HCT116 (cell line): Measurements from ENCODE around the gene L1CAM. TPM values are rescaled to one million over a fixed set of nuclear protein-coding genes. Genes with fewer than 3 reads are reported as not detected.

Experiments
- ATAC-seq: fragments of 200-7000 bp; cut with Tn5 transposase; 2 replicates; pipeline ENCODE4 v1.9.1; 2020; ENCODE audit warnings: mild to moderate bottlenecking, moderate library complexity
- BruUV-seq: library from RNA; stranded (reverse); fragments of 400-500 nt; replicated peaks from 2 replicates; lab custom pipeline; 2021; lab: Mats Ljungman, UMichigan
- CTCF ChIA-PET: fragments of 300-600 bp; sonication (Branson Sonifier 250); formaldehyde crosslinking; loops from one replicate; lab custom pipeline; 2021; ENCODE audit warnings: antibody characterized with exemption; lab: Charles Lee
- POLR2A ChIA-PET: fragments of 300-600, 350-600 bp; sonication (Branson Sonifier 250); formaldehyde crosslinking; loops from one replicate; lab custom pipeline; 2021; ENCODE audit warnings: antibody characterized with exemption; lab: Charles Lee
- RAD21 ChIA-PET, 2 experiments: fragments of 300-600 bp; sonication (Branson Sonifier 250); formaldehyde crosslinking; loops; one replicate each; lab custom pipeline; 2023; ENCODE audit warnings: low total read pairs in 2 of 2; ENCODE audit not compliant: uncharacterized antibody in 2 of 2, unreplicated experiment in 2 of 2, low non-redundant PET in 1 of 2; lab: Charles Lee
- DNase-seq: peaks from one replicate; pipeline ENCODE4 v3.0.0-alpha.2; 2010; ENCODE audit warnings: low read depth, low spot score
- H2AFZ ChIP-seq: fragments of 200-600 bp; shearing (Covaris generic), sonication (generic); 2 replicates; pipeline ENCODE4 v1.6.1; 2017; ENCODE audit warnings: low read depth, mixed run types, mixed read lengths, antibody characterized with exemption, low read length; ENCODE audit not compliant: poor library complexity, severe bottlenecking
- H3K27ac ChIP-seq: 2 replicates; pipeline ENCODE4 v1.5.1; 2012; ENCODE audit warnings: low read depth, low read length
- H3K27me3 ChIP-seq: fragments of 200-600 bp; sonication (generic); 2 replicates; pipeline ENCODE4 v1.6.1; 2016; ENCODE audit warnings: mixed run types, low read length, mixed read lengths; ENCODE audit not compliant: insufficient read depth
- H3K36me3 ChIP-seq, 2 experiments: fragments of 200-500 bp in 1 of 2; fragments of 200-600 bp in 1 of 2; sonication (Bioruptor generic) in 1 of 2; sonication (generic) in 1 of 2; 2 replicates each; pipeline versions ENCODE4 v1.5.1 to v1.6.1; 2014 to 2016; ENCODE audit warnings: low read length in 2 of 2, inconsistent platforms in 1 of 2, mixed read lengths in 1 of 2, mixed run types in 1 of 2; ENCODE audit not compliant: insufficient read depth in 2 of 2, control insufficient read depth in 1 of 2
- H3K4me1 ChIP-seq, 2 experiments: fragments of 200-600 bp in 1 of 2; sonication (generic) in 1 of 2; 2 replicates each; pipeline versions ENCODE4 v1.5.1 to v1.6.1; 2012 to 2017; ENCODE audit warnings: low read length in 2 of 2, inconsistent platforms in 1 of 2, mild to moderate bottlenecking in 1 of 2, mixed read lengths in 1 of 2, mixed run types in 1 of 2, moderate library complexity in 1 of 2; ENCODE audit not compliant: insufficient read depth in 2 of 2, control insufficient read depth in 1 of 2
- H3K4me2 ChIP-seq: fragments of 200-600 bp; sonication (generic); 2 replicates; pipeline ENCODE4 v1.6.1; 2017; ENCODE audit warnings: mixed run types, low read length, mixed read lengths
- H3K4me3 ChIP-seq, 2 experiments: fragments of 200-600 bp in 1 of 2; sonication (generic) in 1 of 2; replicated peaks in 1 of 2; 2 replicates each; pipeline ENCODE4 v1.5.1; 2011 to 2016; ENCODE audit warnings: low read length in 2 of 2, control low read depth in 1 of 2, low read depth in 1 of 2, mild to moderate bottlenecking in 1 of 2, mixed read lengths in 1 of 2, mixed run types in 1 of 2
- H3K79me2 ChIP-seq: fragments of 200-600 bp; sonication (generic); 2 replicates; pipeline ENCODE4 v1.6.1; 2017; ENCODE audit warnings: mild to moderate bottlenecking, mixed run types, low read length, moderate library complexity, mixed read lengths; ENCODE audit not compliant: insufficient read depth
- H3K9ac ChIP-seq: fragments of 200-600 bp; sonication (generic); 2 replicates; pipeline ENCODE4 v1.6.1; 2016; ENCODE audit warnings: low read length, mixed read lengths
- H3K9me2 ChIP-seq: fragments of 200-600 bp; sonication (generic), shearing (Covaris generic); 2 replicates; pipeline ENCODE4 v1.6.1; 2017; ENCODE audit warnings: mixed run types, mild to moderate bottlenecking, moderate library complexity; ENCODE audit not compliant: insufficient read depth
- H3K9me3 ChIP-seq, 2 experiments: fragments of 200-500 bp in 1 of 2; fragments of 200-600 bp in 1 of 2; sonication (Bioruptor generic) in 1 of 2; sonication (generic) in 1 of 2; 2 replicates each; pipeline ENCODE4 v1.6.1; 2014 to 2017; ENCODE audit warnings: low read length in 2 of 2, mixed read lengths in 2 of 2, inconsistent platforms in 1 of 2, low read depth in 1 of 2, mild to moderate bottlenecking in 1 of 2, mixed run types in 1 of 2, moderate library complexity in 1 of 2; ENCODE audit not compliant: control insufficient read depth in 1 of 2, insufficient read depth in 1 of 2
- H4K20me1 ChIP-seq: fragments of 200-600 bp; sonication (generic), shearing (Covaris generic); 2 replicates; pipeline ENCODE4 v1.6.1; 2017; ENCODE audit warnings: mixed run types, mild to moderate bottlenecking, moderate library complexity; ENCODE audit not compliant: insufficient read depth
- ATF3 ChIP-seq: IDR thresholded peaks from 2 replicates; pipeline ENCODE4 v1.6.1; 2012
- CEBPB ChIP-seq: IDR thresholded peaks from 2 replicates; pipeline ENCODE4 v1.6.1; 2012; ENCODE audit warnings: low read depth
- EZH2 ChIP-seq: fragments of 200-600 bp; sonication (generic); IDR thresholded peaks from 2 replicates; pipeline ENCODE4 v1.6.1; 2017; ENCODE audit warnings: antibody characterized with exemption, mixed run types
- EZH2phosphoT487 ChIP-seq: fragments of 200-600 bp; IDR thresholded peaks from 2 replicates; pipeline ENCODE4 v1.6.1; 2018; ENCODE audit warnings: antibody characterized with exemption, borderline replicate concordance
- MAX ChIP-seq: IDR thresholded peaks from 2 replicates; pipeline ENCODE4 v1.6.1; 2012
- POLR2AphosphoS5 ChIP-seq: IDR thresholded peaks from 2 replicates; pipeline ENCODE4 v1.6.1; 2011; ENCODE audit warnings: mild to moderate bottlenecking, low read depth, low read length, moderate library complexity
- RAD21 ChIP-seq: IDR thresholded peaks from 2 replicates; pipeline ENCODE4 v1.6.1; 2012; ENCODE audit warnings: low read depth, mild to moderate bottlenecking
- SIN3A ChIP-seq: IDR thresholded peaks from 2 replicates; pipeline ENCODE4 v1.6.1; 2012; ENCODE audit warnings: low read depth
- SRF ChIP-seq: IDR thresholded peaks from 2 replicates; pipeline ENCODE4 v1.6.1; 2012; ENCODE audit warnings: low read depth
- ZFX ChIP-seq: fragments of 450-650 bp; IDR thresholded peaks from 2 replicates; pipeline ENCODE4 v1.6.1; 2017
- intact Hi-C: fragments of 100-400 bp; cut with micrococcal nuclease; formaldehyde crosslinking; loops from 2 replicates; pipeline ENCODE4 v1.10.0; 2022
- total RNA-seq: library from RNA; stranded (reverse); gene quantifications from one replicate; pipeline ENCODE4 v1.2.1, GENCODE V29; 2021; ENCODE audit not compliant: unreplicated experiment
- TF ChIP-seq, protein P1 (sequence below), 3 experiments: fragments of 200-600 bp in 1 of 3; sonication (generic) in 1 of 3; IDR thresholded peaks in 2 of 3; conservative IDR thresholded peaks in 1 of 3; 2 replicates each; pipeline ENCODE4 v1.5.1; 2012 to 2017; ENCODE audit warnings: low read depth in 2 of 3, low read length in 2 of 3, antibody characterized with exemption in 1 of 3, borderline replicate concordance in 1 of 3, control low read depth in 1 of 3, mild to moderate bottlenecking in 1 of 3, mixed read lengths in 1 of 3, mixed run types in 1 of 3, moderate library complexity in 1 of 3; ENCODE audit not compliant: insufficient read depth in 1 of 3
- TF ChIP-seq, protein P2 (sequence below): IDR thresholded peaks from 2 replicates; pipeline ENCODE4 v1.6.1; 2012; ENCODE audit warnings: low read depth

L1CAM gene
- total RNA-seq, 1 experiment from 2014 or later, result 14.8 TPM

DNA sequence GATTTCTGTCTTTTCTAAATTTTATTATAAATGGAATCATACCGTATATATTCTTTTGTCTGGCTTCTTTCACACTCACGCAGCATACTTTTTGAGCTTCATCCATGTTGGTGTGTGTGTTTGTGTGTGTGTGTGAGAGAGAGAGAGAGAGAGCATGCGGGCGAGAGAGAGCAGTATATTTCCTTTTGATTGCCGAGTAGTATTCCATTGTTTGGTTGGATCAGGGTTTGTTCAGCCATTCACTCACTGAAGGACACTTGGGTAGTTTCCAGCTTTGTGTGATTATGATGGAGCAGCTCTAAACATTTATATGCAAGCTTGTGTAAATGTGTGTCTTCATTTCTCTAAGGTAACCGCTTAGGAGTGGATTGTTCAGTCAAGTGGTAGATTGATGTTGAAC, 3.1 kb upstream of the L1CAM start:
- DNase-seq (no peak), ATAC-seq (no peak)
- Histone ChIP-seq H3K4me3 (no peak overlapping the region), H3K4me1 (peaks cover 9 to 17% of the 10 kb centered on the region in 2 experiments), H3K9me3 (no peaks in the 10 kb centered on the region), H4K20me1 (no peaks in the 10 kb centered on the region), H3K27ac (no peak overlapping the region), H3K27me3 (no peaks in the 10 kb centered on the region), H3K79me2 (no peaks in the 10 kb centered on the region), H3K9ac (no peak overlapping the region), H3K9me2 (no peaks in the 10 kb centered on the region), H3K4me2 (no peak overlapping the region), H3K36me3 (no peaks in the 10 kb centered on the region), H2AFZ (no peak overlapping the region)
- TF ChIP-seq MAX (no peak), EZH2phosphoT487 (no peak), RAD21 (no peak), ZFX (no peak), POLR2AphosphoS5 (no peak), SRF (no peak), EZH2 (no peak), SIN3A (no peak), ATF3 (no peak), CEBPB (no peak)
- TF ChIP-seq, protein P1, sequence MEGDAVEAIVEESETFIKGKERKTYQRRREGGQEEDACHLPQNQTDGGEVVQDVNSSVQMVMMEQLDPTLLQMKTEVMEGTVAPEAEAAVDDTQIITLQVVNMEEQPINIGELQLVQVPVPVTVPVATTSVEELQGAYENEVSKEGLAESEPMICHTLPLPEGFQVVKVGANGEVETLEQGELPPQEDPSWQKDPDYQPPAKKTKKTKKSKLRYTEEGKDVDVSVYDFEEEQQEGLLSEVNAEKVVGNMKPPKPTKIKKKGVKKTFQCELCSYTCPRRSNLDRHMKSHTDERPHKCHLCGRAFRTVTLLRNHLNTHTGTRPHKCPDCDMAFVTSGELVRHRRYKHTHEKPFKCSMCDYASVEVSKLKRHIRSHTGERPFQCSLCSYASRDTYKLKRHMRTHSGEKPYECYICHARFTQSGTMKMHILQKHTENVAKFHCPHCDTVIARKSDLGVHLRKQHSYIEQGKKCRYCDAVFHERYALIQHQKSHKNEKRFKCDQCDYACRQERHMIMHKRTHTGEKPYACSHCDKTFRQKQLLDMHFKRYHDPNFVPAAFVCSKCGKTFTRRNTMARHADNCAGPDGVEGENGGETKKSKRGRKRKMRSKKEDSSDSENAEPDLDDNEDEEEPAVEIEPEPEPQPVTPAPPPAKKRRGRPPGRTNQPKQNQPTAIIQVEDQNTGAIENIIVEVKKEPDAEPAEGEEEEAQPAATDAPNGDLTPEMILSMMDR (IDR thresholded peaks at IDR 0.05 in 2 of 3, conservative IDR thresholded peaks at IDR 0.05 in 1 of 3; ENCODE audit: borderline replicate concordance in 1 of 3, insufficient read depth in 1 of 3, low read depth in 2 of 3, low read length in 2 of 3), result no peak
- TF ChIP-seq, protein P2, sequence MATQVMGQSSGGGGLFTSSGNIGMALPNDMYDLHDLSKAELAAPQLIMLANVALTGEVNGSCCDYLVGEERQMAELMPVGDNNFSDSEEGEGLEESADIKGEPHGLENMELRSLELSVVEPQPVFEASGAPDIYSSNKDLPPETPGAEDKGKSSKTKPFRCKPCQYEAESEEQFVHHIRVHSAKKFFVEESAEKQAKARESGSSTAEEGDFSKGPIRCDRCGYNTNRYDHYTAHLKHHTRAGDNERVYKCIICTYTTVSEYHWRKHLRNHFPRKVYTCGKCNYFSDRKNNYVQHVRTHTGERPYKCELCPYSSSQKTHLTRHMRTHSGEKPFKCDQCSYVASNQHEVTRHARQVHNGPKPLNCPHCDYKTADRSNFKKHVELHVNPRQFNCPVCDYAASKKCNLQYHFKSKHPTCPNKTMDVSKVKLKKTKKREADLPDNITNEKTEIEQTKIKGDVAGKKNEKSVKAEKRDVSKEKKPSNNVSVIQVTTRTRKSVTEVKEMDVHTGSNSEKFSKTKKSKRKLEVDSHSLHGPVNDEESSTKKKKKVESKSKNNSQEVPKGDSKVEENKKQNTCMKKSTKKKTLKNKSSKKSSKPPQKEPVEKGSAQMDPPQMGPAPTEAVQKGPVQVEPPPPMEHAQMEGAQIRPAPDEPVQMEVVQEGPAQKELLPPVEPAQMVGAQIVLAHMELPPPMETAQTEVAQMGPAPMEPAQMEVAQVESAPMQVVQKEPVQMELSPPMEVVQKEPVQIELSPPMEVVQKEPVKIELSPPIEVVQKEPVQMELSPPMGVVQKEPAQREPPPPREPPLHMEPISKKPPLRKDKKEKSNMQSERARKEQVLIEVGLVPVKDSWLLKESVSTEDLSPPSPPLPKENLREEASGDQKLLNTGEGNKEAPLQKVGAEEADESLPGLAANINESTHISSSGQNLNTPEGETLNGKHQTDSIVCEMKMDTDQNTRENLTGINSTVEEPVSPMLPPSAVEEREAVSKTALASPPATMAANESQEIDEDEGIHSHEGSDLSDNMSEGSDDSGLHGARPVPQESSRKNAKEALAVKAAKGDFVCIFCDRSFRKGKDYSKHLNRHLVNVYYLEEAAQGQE, result no peak
- ChIA-PET RAD21 (no interaction called here), POLR2A (no interaction called here), CTCF (no interaction called here)
- intact Hi-C loops, result no loop called here
- BruUV-seq, result no TSS peak
